NCI-H187 treated with DMSO at 0.1 percent for 48 hours (cell line): Measurements from ENCODE around the gene TCP10L.
"Not testable (repeated sequence)": the region's sequence is repeated elsewhere in the genome, so short reads cannot be mapped to it uniquely, and the experiment has no call there.

Source experiments
- DNase-seq: peaks from one replicate; lab custom pipeline; 2025; lab: John Stamatoyannopoulos, UW

Gene TCP10L, protein sequence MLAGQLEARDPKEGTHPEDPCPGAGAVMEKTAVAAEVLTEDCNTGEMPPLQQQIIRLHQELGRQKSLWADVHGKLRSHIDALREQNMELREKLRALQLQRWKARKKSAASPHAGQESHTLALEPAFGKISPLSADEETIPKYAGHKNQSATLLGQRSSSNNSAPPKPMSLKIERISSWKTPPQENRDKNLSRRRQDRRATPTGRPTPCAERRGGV

DNA sequence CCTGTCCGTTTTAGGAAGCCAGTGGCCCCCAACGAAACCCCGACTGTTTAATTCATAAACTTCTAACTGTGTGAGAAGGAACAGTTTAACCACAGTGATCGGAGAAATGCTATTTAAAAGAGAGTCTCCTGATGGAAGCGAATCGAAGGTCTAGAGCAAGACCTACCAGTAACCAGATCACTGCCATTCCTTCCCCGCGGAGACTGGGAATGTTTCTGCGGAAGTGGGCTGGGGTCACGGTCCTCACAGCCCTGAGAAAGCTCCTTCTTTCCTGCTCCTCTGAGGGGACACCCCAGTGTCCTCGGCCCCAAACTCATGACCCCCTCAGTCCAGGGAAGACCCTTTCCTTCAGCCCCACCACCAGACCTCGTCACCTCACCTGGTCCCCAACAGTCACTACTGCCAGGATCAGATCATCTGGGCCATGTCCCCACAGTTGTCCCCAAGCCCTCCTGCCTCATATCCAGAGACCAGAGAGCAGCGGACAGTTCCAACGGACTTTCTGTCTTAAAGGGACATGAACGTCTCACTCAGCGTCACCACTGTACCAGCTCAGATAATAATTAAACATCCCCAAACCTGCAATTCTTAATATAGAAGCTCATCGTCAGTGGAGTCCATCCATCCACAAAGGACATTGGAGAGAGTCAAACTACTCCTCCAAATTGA lies at the start of gene TCP10L:
Gene TCP10L, minus strand, starts transcription at position 482 of the 669 bp plus-strand sequence. CDS start 1,219 bp downstream, outside the sequence.
- no peak for DNase-seq

DNA sequence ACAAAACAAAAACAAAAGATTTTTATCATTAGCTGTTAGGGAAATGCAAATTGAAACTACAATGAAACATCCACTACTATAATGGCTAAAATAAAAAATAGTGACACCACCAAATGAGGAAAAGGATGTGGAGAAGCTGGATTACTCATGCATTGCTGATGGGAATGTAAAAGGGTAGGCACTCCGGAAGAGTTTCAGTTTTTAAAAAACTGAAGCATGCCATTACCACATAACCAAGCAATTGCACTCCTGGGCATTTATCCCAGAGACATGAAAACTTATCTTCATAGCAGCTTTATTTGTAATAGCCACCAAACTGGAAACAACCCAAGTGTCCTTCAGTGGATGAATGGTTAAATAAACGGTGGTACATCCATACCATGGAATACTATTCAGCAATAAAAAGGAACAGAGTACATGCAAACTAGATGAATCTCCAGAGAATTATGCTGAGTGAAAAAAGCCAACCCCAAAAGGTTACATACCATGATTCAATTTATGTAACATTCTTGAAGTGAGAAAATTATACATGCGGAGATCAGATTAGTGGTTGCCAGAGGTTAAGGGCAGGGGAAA lies 41.4 kb upstream of the TCP10L start:
- DNase-seq, result no peak

GRCh38 chr21:32618218-32618617 lies 32.9 kb upstream of the TCP10L start:
- DNase-seq, result not testable (repeated sequence)

DNA sequence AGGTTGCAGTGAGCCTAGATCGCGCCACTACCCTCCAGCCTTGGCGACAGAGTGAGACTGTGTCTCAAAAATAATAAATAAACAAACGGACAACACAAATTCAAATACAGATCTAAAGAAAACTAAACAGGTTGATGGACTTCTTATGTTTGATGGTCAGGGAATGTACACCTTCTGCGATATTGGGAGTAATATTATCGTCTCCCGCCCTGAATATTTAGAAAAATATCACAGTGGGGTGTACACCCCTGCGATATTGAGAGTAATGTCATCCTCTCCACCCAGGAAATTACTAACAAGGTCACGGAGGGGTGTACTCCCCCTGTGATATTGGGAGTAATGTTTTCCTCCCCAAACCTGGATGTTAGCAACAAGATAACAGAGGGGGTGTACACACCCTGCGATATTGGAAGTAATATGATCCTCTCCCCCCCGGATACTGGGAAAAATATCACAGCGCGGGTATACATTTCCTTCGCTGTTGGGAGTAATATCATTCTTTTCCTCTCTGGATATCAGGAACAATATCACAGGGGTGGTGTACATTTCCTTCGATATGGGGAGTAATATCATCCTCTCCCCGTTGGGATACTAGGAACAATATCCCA lies 28.2 kb upstream of the TCP10L start:
- no peak for DNase-seq

DNA sequence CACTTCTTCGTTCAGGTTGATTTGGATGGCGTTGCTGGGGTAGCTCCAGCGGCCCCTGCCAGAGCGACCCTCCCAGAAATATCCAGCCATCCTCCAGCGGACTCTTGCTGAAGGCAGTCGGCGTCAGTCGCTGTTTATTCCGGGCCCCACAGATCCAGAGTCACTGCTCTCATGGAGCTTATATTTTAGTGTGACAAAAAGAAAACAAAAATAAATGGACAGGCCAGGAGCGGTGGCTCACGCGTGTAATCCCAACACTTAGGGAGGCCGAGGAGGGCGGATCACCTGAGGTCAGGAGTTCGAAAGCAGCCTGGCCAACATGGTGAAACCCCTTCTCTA lies 27.6 kb upstream of the TCP10L start:
- no peak for DNase-seq

DNA sequence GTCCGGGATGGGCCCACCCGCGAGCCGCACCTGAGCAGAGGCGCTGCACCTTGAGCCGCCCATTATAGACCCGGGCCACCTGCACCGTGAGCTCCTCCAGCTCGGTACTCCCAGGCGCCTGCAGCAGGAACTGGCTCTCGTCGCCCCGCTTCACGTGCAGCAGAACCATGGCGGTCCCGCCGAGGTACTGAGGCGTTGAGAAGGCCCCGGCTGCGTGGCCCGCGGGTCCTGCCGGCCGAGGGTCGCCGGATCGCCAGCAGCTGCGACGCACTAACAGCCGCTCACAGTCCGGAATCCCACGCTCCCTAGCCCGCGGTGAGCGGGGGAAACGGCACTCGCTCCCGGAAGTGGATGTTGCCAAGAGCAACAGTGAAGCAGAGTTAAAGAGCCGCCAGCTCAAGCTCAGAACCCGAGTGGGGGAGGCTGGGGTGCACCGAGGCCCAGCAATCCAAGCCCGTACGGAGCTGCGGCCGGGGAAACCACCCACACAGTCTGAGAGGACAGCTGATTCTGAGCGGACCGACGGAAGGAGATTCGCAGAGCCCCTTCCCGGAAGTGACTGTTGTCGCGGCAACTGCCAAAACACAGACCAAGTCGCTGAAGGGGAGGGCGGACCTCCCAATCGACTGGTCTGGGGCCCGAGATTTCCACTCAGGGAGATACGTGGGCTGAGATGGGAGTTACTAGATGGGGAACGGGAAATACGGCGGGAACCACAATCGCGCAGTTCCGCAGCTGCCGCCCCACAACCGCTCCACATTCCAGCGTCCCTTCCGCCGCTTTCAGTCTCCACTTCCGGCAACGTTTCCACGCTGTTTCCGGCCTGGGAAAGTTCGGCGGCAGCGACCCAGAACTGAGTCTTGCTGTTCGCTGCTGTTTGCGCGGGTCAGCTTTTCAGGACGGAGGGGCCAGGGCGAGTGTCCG lies 27.0 kb upstream of the TCP10L start, which contains the start of gene CFAP298:
Gene CFAP298, minus strand, starts transcription at position 303 of the 924 bp plus-strand sequence. Its CDS starts 134 bp downstream, at position 169.
- DNase-seq, result peak; percentile 66

DNA sequence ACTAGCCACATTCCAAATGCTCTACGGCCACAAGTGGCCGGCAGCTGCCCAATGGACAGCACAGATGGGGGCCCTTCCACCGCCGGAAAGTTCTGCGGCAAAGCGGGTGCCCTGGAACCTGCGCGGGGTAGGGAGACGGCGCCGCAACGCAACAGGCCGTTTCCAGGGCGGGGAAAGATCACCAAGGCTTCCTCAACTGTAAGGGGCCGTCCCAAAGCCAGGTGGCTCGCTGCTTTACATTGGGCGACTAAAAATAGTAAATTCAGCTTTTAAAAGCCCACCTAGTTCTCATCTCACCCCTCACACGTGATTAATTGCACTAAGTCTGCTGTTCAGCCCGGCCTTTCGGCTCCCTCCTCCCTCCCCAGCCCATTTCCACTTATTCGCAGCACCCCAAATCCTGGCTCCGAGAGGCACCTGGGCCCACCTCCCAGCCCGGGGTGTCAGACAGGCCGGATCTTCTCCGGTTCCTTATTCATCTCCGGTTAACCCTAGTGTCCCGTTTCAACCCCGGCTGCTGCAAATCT lies 26.2 kb upstream of the TCP10L start:
- no peak for DNase-seq

DNA sequence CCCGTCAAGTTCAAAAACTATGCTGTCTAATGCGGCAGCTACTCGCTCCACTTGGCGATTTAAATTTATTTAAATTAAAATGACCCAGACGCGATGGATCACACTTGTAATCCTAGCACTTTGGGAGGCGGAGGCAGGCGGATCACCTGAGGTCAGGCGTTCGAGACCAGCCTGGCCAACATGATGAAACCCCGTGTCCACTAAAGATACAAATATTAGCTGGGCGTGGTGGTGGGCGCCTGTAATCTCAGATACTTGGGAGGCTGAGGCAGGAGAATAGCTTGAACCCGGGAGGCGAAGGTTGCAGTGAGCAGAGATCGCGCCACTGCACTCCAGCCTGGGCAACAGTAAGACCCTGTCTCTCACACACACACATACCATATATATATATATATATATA lies 25.6 kb upstream of the TCP10L start:
- DNase-seq, result not testable (repeated sequence)

DNA sequence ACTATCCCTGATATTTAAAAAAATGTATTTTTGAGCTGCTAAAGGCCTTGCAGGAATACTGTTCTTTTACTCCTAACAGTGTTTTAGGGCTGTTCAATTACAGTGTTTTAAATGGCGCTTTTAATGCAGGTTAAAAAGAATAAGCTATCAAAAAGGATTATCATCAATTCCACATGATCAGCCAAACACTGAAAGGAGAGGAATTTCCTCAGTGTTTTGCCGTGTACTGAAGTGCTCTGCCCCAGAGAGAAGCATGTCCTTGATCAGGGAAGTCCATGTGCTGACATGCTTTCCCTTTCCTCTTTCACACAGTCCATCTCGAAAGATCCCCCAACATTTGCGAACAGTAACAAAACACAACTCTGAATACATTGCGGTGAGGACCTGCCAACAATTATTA lies 23.5 kb upstream of the TCP10L start:
- no peak for DNase-seq

DNA sequence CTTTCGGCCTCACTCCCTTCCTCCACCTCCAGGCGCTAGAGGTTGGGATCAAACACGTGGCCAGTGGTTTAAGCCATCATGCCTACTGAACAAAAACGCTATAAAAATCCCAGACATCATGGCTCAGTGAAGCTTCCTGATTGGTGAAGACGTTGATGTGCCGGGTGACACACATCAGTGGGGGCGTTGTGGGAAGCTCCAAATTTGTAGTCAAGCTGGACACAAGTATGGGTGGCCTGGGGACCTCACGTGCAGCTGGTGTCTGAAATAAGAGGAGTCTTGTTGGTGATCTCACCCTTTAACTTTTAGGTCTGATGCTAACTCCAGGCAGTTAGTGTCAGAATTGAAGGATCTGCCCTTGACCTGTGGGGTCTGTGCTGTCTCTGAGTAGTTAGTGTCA lies 20.1 kb upstream of the TCP10L start:
- no peak for DNase-seq

GRCh38 chr21:32604464-32604863 lies 19.1 kb upstream of the TCP10L start:
- DNase-seq, result no peak

GRCh38 chr21:32603131-32603530 lies 17.8 kb upstream of the TCP10L start:
- DNase-seq, result no peak

DNA sequence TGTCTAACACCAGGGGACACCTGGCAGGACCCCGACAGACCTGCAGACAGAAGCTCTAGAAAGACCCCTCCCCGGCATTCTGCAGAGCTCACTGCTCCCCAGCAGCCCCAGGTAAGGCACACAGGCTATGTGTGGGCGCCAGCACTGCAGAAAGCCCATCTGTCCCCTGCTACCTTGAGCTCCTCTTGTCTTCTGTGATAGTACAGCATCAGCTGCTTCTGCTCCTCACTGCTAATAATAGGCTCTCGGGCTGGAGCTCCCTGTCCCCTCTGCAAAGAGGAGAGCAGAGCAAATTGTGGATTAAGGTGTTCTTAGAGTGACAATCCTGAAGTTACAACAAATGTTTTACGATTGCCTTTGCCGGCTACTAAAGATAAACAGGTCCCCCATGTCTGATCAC lies 16.8 kb upstream of the TCP10L start:
- no peak for DNase-seq

GRCh38 chr21:32599526-32599925 lies 14.2 kb upstream of the TCP10L start:
- DNase-seq, result no peak

- no peak for DNase-seq
Measured at GRCh38 chr21:32599091-32599490, 13.8 kb upstream of the TCP10L start.

GRCh38 chr21:32597205-32597604 lies 11.9 kb upstream of the TCP10L start:
- DNase-seq, result no peak

GRCh38 chr21:32595431-32595830 lies 10.1 kb upstream of the TCP10L start:
- DNase-seq, result no peak

GRCh38 chr21:32593690-32594089 lies 8.4 kb upstream of the TCP10L start:
- no peak for DNase-seq

GRCh38 chr21:32592929-32593502 lies 7.7 kb upstream of the TCP10L start:
- no peak for DNase-seq

- DNase-seq, result no peak
Measured at GRCh38 chr21:32590130-32590529, 4.8 kb upstream of the TCP10L start.

DNA sequence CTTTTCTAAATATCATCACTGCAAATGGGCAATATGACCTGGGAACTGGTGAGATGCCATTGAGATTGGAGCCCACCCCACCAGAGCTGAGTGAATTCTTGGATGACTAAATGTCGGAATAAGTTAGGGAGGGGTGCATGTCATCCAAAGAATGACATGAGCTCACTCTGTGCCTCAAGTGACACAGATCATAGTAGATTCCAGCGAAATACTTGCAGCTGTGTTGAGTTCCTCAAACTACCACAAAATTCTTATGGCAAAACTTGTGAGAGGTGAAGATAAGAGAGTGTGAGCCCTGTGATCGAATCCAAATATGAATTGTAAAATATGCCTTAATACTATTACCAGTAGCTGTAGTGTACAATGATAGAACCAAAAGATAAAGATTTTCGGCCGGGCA lies 2.3 kb upstream of the TCP10L start:
- no peak for DNase-seq
